Anterior cingulate cortex (tissue), 58 donors: Measurements from ENCODE around the gene HSP90AB1.

Experiments
- DNase-seq, 58 donors: peaks; one replicate each; lab custom pipeline; 2025; lab: John Stamatoyannopoulos, UW

Gene HSP90AB1

DNA sequence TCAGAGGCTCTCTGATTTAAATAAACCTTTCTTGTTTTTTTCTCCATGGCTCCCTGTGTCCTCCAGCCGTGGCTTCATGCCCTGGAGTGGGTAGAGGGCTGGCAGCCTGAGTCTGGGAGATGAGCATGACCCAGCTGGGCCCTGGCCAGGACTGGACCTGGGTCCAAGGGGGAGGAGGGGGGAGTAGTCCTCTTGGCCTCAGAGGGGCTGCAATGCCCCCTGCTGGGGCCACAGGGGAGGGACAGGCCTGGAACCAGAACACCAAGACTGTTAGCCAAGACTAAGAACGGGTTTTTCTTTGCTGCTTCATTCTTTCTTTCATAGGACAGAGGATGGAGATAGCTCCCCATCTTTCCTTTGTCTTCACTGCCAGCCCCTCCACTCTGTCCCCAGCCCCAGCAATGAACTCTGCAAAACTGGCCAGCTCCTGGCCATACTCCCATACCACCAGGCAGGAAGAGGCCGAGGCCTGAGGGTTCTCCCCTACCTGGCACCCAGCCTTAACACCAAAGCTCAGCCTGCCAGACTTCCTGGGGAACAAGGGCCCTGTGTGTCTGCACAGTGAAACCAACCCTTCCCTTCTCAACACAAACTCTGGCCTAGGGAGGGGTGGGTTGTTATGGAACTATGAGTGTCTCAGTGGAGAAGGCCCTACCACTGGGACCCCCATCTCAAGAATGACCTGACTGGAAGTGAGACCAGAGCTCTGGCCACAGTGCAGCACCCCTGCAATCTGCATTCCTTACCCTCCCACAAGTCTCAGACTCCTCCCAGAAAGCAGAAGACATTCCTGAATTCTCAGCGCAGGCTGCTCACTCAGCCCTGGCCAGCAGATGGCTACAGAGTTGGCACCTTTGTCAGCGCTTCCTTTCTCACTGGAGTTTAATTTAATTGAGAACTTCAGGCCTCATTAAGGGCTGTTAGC is 12.5 kb upstream of the HSP90AB1 start:
- peak in 54 of 58 donors; percentile 42 to 89 (median 80) for DNase-seq

- DNase-seq = no peak
These were observed 11.6 kb upstream of the HSP90AB1 start for GRCh38 chr6:44235269-44235668.

GRCh38 chr6:44235891-44236516 is 10.9 kb upstream of the HSP90AB1 start:
- DNase-seq = no peak

DNA sequence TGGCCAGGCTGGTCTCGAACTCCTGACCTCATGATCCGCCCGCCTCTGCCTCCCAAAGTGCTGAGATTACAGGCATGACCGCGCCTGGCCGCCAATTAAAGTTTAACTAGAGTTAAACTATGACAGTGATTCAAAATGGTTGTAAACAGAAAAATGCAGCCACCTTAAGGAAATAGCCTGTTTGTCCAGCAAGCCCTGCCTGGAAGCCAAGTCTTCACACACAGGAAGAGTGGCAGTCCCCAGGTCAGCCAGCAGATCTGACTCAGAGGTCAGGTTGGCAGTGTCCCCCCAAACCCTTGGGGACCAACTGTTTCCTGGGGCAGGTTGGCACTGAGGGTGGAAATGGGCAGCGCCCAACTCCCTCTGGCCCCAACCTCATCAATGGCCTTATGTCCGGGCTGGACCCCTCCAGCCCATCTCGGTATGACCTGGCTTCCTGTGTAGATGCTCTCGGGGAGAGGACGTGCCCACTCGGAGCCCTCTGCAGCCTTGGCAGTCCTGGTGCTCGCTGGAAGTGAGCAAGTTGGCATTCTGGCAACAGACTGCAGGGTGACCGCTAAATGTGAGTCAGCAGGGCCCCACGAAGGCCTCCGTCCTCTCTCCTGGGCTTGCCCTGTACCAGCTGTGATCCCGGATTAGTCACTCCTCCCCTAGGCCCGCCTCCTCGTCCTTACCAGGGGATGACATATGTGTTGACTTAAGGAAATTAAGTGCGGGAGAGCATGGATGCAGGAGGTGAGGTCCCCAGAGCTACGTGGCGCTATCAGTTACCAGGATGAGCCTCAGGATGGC is 9.7 kb upstream of the HSP90AB1 start:
- peak in 49 of 58 donors; percentile 21 to 89 (median 65) for DNase-seq

DNA sequence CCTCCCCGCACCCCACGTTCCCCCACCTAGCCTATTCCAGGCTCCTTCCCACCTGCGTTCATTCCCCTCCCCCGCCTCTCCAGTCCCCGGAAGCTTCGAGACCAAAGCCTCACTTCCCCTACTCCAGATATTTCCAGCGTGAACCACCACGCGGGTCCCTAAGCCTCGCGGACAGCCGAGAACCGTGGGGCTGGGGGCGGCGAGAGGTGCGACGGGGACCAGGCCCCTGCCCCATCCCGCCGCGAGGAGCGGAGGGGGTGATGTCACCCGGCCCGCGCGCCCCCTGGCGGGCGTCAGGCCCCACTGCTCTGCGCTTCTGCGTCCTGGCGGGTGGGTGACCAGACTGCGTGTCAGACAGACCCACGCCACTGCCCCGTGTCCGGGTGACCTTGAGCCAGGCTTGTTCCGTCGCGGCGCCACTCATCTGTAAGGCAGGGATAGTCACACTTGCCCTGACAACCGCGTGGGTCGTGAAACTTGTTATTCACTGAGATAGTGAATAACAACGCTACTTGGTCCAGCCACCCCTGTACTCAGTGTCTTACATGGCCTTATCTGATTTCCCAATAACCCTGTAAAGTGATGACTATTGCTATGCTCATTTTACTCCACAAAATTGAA is 9.0 kb upstream of the HSP90AB1 start:
- DNase-seq = peak in 54 of 58 donors; percentile 28 to 86 (median 71)

- no peak for DNase-seq
These were observed 8.1 kb upstream of the HSP90AB1 start for GRCh38 chr6:44238687-44239350.

- no peak for DNase-seq
These were observed 3.6 kb upstream of the HSP90AB1 start for GRCh38 chr6:44243345-44243744.

DNA sequence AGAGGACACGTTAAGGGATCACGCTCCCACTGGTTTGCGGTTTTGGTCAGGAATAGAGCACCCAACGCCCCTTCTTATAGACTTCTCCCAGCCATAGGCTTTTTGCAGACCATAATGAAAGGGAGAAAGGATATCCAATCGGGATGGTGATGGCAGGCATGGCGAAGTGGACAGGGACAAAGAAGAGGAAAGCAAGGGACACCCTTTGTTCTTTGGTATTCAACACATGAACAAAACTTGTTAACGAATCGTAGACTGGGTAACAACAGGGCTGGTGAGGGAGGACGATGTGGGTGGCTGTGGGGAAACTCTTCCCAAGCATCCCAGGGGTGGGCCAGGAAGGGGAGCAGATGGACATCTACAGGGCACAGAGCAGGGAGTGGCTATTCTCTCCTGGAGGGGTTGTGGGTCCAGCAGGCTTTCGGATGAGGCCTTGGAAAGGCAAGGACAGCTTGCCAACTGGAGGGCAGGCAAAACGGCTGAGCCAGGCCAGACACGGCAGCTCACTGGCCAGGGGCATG is 1.4 kb upstream of the HSP90AB1 start:
- peak in 4 of 58 donors; percentile 53 to 76 (median 66) for DNase-seq

DNA sequence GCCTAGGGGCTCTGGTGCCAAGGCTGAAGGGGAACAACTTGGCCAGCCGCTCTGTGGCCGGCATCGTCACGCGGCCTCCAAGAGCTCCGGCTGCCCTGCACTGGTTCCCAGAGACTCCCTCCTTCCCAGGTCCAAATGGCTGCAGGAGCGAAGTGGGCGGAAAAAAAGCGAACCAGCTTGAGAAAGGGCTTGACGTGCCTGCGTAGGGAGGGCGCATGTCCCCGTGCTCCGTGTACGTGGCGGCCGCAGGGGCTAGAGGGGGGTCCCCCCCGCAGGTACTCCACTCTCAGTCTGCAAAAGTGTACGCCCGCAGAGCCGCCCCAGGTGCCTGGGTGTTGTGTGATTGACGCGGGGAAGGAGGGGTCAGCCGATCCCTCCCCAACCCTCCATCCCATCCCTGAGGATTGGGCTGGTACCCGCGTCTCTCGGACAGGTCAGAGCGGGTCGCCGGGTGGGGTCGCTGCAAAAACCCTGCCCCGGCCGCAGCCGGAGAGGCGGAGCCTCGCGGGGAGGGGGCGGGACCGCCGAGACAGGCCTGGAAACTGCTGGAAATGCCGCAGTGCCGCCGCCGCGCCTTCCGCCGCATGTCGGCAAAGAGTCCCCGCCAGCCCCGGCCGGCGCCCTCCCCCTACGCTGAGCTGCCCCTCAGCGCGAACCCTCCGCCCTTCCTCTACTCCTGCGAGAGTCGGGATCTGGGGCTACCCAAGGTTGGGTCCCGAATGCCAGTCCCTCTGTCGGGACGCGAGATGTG is 814 bp upstream of the HSP90AB1 start:
- DNase-seq = peak; percentile 36 to 94 (median 84)

- peak in 49 of 58 donors; percentile 34 to 90 (median 72) for DNase-seq
These were observed 719 bp downstream of the HSP90AB1 start for GRCh38 chr6:44247338-44248302.

DNA sequence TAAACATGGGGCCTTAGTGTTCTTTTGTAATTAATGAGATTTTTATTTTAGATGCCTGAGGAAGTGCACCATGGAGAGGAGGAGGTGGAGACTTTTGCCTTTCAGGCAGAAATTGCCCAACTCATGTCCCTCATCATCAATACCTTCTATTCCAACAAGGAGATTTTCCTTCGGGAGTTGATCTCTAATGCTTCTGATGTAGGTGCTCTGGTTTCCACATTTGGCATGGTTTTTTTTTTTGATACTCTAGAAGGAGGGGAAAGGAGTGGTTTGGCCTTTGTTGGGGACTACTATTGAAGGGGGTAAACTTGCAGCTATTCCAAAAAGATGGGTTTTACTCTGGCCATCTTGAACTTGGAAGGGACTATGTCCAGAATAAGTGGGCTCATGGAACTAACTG is 1.7 kb downstream of the HSP90AB1 start:
- no peak for DNase-seq

DNA sequence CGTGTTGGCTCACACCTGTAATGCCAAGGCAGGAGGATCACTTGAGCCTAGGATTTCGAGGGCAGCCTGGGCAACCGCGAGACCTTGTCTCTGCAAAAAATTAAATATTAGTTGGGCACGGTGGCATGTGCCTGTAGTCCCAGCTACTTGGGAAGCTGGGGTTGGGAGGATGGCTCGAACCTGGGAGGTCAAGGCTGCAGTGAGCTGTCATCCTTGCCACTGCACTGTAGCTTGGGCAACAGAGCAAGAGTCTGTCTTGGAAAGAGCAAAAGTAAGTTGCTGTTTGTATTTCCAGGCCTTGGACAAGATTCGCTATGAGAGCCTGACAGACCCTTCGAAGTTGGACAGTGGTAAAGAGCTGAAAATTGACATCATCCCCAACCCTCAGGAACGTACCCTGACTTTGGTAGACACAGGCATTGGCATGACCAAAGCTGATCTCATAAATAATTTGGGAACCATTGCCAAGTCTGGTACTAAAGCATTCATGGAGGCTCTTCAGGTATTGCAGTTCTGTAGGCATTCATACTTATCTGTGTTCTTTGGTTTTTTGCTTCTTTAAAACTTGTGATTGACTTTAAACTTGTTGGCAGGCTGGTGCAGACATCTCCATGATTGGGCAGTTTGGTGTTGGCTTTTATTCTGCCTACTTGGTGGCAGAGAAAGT is 2.3 kb downstream of the HSP90AB1 start:
- no peak for DNase-seq

DNA sequence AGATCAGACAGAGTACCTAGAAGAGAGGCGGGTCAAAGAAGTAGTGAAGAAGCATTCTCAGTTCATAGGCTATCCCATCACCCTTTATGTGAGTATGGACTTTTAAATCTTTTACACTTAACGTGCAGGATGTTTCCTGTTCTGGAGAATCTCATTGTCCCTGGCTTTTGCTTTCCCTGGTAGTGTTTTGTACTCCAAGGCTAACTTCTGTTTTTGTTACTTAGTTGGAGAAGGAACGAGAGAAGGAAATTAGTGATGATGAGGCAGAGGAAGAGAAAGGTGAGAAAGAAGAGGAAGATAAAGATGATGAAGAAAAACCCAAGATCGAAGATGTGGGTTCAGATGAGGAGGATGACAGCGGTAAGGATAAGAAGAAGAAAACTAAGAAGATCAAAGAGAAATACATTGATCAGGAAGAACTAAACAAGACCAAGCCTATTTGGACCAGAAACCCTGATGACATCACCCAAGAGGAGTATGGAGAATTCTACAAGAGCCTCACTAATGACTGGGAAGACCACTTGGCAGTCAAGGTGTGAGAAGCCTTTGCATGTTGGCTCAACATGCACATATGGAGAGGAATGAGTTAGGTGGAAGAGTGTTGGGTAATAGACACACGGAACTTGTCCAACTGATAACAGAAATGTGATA is 3.3 kb downstream of the HSP90AB1 start:
- no peak for DNase-seq

GRCh38 chr6:44250718-44251123 is 3.8 kb downstream of the HSP90AB1 start:
- no peak for DNase-seq

- DNase-seq = no peak
These were observed 4.9 kb downstream of the HSP90AB1 start for GRCh38 chr6:44251576-44252524.
